ENCODE results near the gene PXN.

PXN gene

DNA sequence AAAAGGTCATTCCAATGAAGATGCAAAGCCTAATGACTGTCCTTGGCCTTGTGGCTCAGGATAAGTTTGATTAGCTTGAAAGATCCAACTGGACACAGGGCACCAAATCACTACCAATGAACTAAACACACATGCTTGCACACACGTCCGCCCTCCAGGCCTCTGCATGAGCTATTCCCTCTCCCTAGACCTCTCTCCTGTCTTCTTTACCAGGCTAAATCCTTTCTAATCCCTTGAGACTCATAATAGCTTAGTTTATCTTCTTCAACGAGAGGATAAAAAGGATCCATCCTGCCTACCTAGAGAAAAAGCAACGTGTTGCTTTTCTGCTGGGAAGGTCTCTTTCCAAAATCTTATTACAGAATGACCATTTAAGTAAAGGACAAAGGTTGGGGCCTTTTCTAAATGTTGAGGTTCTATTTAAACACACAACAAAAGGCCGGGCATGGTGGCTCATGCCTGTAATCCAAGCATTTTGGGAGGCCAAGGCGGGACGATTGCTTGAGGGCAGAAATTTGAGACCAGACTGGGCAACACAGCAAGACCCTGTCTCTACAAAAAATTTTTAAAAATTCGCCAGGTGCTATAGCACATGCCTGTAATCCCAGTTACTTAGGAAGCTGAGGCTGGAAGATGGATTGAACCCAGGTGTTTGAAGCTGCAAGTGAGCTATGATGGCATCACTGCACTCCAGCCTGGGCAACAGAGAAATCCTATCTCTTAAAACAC, 22.4 kb downstream of the PXN start:
- TF ChIP-seq ZNF274 (IDR thresholded peaks at IDR 0.05; ENCODE audit: low read depth, low read length) (no peak), YY1 (IDR thresholded peaks at IDR 0.05; ENCODE audit: insufficient read depth, insufficient read length) (no peak), SUZ12 (IDR thresholded peaks at IDR 0.05; ENCODE audit: extremely low read depth, insufficient read depth, insufficient read length) (no peak)
- no peak for DNase-seq (ENCODE audit: low read depth, low spot score)
- peaks cover 10% of the 10 kb centered on the region for H3K4me1 ChIP-seq (ENCODE audit: insufficient read depth, insufficient read length)
- no peak overlapping the region for H3K9ac ChIP-seq (ENCODE audit: insufficient read length, low read depth)
- no peak overlapping the region for H3K4me3 ChIP-seq (ENCODE audit: insufficient read length, low read depth)
- H3K27me3 ChIP-seq (ENCODE audit: insufficient read depth, insufficient read length): no peaks in the 10 kb centered on the region
- H3K36me3 ChIP-seq (ENCODE audit: insufficient read depth, insufficient read length, low read length): peaks cover 39% of the 10 kb centered on the region
- no peaks in the 10 kb centered on the region for H3K9me3 ChIP-seq (ENCODE audit: insufficient read depth, low read length)

DNA sequence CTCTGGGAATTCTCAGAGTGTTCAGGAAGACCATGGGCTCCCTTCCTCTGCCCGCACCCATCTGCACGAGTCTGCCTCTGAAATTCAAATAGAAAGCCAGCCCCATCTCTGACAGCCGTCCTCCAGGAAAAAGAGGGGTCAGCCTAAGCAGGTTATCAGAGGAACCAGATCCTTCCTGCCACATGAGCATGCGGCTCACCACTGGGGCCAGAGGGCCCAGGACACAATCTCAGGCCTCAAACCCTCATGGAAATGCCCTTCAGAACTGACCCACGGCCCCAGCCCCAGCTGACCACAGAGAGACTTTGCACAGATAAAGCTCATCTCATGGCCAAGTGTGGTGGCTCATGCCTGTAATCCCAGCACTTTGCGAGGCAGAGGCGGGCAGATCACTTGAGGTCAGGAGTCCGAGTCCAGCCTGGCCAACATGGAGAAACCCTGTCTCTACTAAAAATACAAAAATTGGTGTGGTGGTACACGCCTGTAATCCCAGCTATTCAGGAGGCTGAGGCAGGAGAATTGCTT, 23.2 kb downstream of the PXN start:
- Histone ChIP-seq H3K4me3 (ENCODE audit: insufficient read length, low read depth) (no peak overlapping the region), H3K4me1 (ENCODE audit: insufficient read depth, insufficient read length) (peaks cover 17% of the 10 kb centered on the region), H3K27me3 (ENCODE audit: insufficient read depth, insufficient read length) (no peaks in the 10 kb centered on the region), H3K9me3 (ENCODE audit: insufficient read depth, low read length) (no peaks in the 10 kb centered on the region), H3K36me3 (ENCODE audit: insufficient read depth, insufficient read length, low read length) (peaks cover 41% of the 10 kb centered on the region), H3K9ac (ENCODE audit: insufficient read length, low read depth) (no peak overlapping the region)
- no peak for DNase-seq (ENCODE audit: low read depth, low spot score)
- TF ChIP-seq SUZ12 (IDR thresholded peaks at IDR 0.05; ENCODE audit: extremely low read depth, insufficient read depth, insufficient read length) (no peak), ZNF274 (IDR thresholded peaks at IDR 0.05; ENCODE audit: low read depth, low read length) (no peak), YY1 (IDR thresholded peaks at IDR 0.05; ENCODE audit: insufficient read depth, insufficient read length) (no peak)

DNA sequence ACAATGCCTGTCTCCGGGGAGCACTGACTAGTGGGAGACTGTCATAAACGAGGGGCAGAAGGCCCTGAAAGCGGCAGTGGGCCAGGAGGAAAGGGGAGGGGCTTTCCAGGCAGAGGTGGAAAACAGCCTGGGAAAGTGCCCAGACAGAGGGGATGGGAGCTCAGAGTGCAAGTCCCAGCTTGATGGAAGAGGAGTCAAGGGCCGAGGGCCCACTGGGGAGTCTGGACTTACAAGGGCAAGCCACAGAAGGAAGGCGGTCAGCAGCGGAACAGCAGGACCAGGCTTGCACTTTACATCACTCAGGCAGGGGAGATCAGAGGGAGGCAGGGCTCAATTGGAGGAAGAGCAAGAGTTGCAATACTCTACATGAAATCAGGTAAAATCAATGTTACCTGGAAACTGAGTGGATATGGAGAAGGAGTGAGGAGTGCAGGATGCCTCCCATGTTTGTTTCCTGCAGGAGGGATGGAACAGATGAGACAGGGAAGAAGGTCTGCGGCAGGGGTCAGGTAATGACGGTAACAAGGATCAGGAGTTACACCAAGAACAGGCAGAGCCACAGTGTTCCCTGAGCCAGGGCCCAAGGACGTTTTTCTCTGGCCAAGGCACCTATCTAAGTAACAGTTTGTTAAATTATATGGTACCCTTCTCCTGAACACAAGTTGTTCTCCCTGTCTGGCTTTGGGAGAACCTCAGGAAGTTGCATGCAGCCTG, 23.8 kb downstream of the PXN start:
- H3K9ac ChIP-seq (ENCODE audit: insufficient read length, low read depth): no peak overlapping the region
- DNase-seq (ENCODE audit: low read depth, low spot score): no peak
- peaks cover 43% of the 10 kb centered on the region for H3K36me3 ChIP-seq (ENCODE audit: insufficient read depth, insufficient read length, low read length)
- no peaks in the 10 kb centered on the region for H3K27me3 ChIP-seq (ENCODE audit: insufficient read depth, insufficient read length)
- no peak overlapping the region for H3K4me3 ChIP-seq (ENCODE audit: insufficient read length, low read depth)
- H3K9me3 ChIP-seq (ENCODE audit: insufficient read depth, low read length): no peaks in the 10 kb centered on the region
- TF ChIP-seq YY1 (IDR thresholded peaks at IDR 0.05; ENCODE audit: insufficient read depth, insufficient read length): no peak
- no peak for TF ChIP-seq SUZ12 (IDR thresholded peaks at IDR 0.05; ENCODE audit: extremely low read depth, insufficient read depth, insufficient read length)
- peaks cover 18% of the 10 kb centered on the region for H3K4me1 ChIP-seq (ENCODE audit: insufficient read depth, insufficient read length)

DNA sequence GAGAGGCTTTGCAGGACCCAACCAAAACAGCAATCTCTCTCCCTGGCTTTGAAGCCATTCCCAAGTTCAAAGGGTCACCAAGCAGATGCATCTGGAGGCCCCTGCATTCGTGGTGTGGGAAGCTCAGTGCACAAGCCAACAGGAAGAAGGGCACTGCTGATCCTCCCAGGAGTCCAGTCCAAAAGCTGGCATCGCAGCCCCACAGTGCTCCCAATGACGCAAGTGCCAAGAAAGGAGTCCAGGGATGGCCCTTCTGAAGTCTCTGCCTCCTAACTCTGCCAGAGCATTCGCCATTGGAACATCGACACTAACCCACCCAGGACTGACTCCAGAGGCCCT, 25.1 kb downstream of the PXN start:
- Histone ChIP-seq H3K4me3 (ENCODE audit: insufficient read length, low read depth) (no peak overlapping the region), H3K4me1 (ENCODE audit: insufficient read depth, insufficient read length) (peaks cover 25% of the 10 kb centered on the region), H3K36me3 (ENCODE audit: insufficient read depth, insufficient read length, low read length) (peaks cover 47% of the 10 kb centered on the region), H3K9me3 (ENCODE audit: insufficient read depth, low read length) (no peaks in the 10 kb centered on the region), H3K27me3 (ENCODE audit: insufficient read depth, insufficient read length) (no peaks in the 10 kb centered on the region), H3K9ac (ENCODE audit: insufficient read length, low read depth) (no peak overlapping the region)
- TF ChIP-seq ZNF274 (IDR thresholded peaks at IDR 0.05; ENCODE audit: low read depth, low read length): no peak
- TF ChIP-seq SUZ12 (IDR thresholded peaks at IDR 0.05; ENCODE audit: extremely low read depth, insufficient read depth, insufficient read length): no peak
- no peak for TF ChIP-seq YY1 (IDR thresholded peaks at IDR 0.05; ENCODE audit: insufficient read depth, insufficient read length)
- DNase-seq (ENCODE audit: low read depth, low spot score): no peak

DNA sequence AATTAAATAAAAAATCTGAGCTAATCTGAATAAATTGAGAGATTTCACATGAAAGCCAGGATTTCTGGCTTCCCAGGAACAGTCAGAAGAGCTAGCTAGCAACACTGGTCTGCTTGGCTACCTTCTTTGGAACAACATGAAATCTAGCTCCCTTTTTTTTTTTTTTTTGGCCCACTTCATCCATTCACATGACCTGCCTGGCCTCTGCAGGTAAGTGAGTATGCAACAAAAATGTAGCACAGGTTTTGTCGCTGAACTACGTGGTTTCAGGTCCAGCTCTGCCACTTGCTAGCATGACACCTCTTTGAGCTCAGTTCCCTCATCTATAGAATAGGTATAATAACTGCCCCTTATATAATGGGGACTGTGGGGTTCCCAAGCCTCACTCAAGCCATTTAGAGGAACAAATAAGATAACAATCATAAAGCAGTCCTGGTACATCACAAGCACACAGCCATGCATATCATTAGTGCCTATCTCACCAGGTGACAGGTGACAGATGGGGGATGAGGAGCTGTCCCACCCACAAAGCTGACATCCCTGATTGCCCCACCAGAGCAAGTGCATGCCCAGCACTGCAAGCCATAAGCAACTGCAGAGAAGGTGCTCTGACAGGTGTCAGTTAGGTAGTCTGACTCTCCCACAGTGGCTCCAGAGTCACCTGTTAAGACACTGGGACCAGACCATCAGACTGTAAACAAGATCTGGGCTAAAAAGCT, 25.6 kb downstream of the PXN start:
- no peak overlapping the region for H3K9ac ChIP-seq (ENCODE audit: insufficient read length, low read depth)
- no peak for DNase-seq (ENCODE audit: low read depth, low spot score)
- H3K27me3 ChIP-seq (ENCODE audit: insufficient read depth, insufficient read length): no peaks in the 10 kb centered on the region
- H3K4me3 ChIP-seq (ENCODE audit: insufficient read length, low read depth): no peak overlapping the region
- H3K4me1 ChIP-seq (ENCODE audit: insufficient read depth, insufficient read length): peaks cover 30% of the 10 kb centered on the region
- H3K36me3 ChIP-seq (ENCODE audit: insufficient read depth, insufficient read length, low read length): peaks cover 47% of the 10 kb centered on the region
- no peaks in the 10 kb centered on the region for H3K9me3 ChIP-seq (ENCODE audit: insufficient read depth, low read length)
- no peak for TF ChIP-seq SUZ12 (IDR thresholded peaks at IDR 0.05; ENCODE audit: extremely low read depth, insufficient read depth, insufficient read length)
- no peak for TF ChIP-seq ZNF274 (IDR thresholded peaks at IDR 0.05; ENCODE audit: low read depth, low read length)
- TF ChIP-seq YY1 (IDR thresholded peaks at IDR 0.05; ENCODE audit: insufficient read depth, insufficient read length): no peak

DNA sequence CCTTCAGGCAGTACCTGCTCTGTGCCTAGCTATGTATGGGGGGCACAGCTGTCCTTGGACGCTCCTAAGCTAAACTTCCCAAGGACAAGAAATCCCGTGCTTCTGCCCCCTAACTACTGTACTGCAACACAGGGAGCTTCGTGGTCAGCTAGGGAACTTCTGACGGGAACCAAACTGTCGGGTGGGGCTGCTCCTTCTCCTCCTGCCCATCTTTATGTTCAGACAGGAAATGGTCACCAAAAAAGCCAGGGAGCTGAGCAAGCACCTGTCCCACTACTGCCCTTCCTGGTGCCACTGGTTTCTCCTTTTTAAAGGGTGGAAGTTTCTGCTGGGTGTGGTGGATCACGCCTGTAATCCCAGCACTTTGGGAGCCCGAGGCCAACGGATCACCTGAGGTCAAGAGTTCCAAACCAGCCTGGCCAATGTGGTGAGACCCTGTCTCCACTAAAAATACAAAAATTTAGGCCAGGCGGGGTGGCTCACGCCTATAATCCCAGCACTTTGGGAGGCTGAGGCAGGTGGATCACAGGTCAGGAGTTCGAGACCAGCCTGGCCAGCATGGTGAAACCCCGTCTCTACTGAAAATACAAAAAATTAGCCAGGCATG, 26.6 kb downstream of the PXN start:
- Histone ChIP-seq H3K36me3 (ENCODE audit: insufficient read depth, insufficient read length, low read length) (peaks cover 46% of the 10 kb centered on the region), H3K9ac (ENCODE audit: insufficient read length, low read depth) (no peak overlapping the region), H3K4me1 (ENCODE audit: insufficient read depth, insufficient read length) (peaks cover 35% of the 10 kb centered on the region), H3K27me3 (ENCODE audit: insufficient read depth, insufficient read length) (no peaks in the 10 kb centered on the region), H3K9me3 (ENCODE audit: insufficient read depth, low read length) (no peaks in the 10 kb centered on the region), H3K4me3 (ENCODE audit: insufficient read length, low read depth) (no peak overlapping the region)
- no peak for DNase-seq (ENCODE audit: low read depth, low spot score)
- no peak for TF ChIP-seq YY1 (IDR thresholded peaks at IDR 0.05; ENCODE audit: insufficient read depth, insufficient read length)
- no peak for TF ChIP-seq SUZ12 (IDR thresholded peaks at IDR 0.05; ENCODE audit: extremely low read depth, insufficient read depth, insufficient read length)
- TF ChIP-seq ZNF274 (IDR thresholded peaks at IDR 0.05; ENCODE audit: low read depth, low read length): no peak
